HUES48 (cell line): ENCODE results near the gene ZNF672.

Experiments
- H3K27ac ChIP-seq: one replicate; pipeline ENCODE4 v1.7.0; 2013; ENCODE audit warnings: low read depth, low read length, inconsistent platforms
- H3K27me3 ChIP-seq: 2 replicates; pipeline ENCODE4 v1.6.1; 2013; ENCODE audit warnings: mild to moderate bottlenecking, low read length; ENCODE audit not compliant: control insufficient read depth, insufficient read depth
- H3K36me3 ChIP-seq: 2 replicates; pipeline ENCODE4 v1.6.1; 2013; ENCODE audit warnings: low read length; ENCODE audit not compliant: control insufficient read depth, insufficient read depth
- H3K4me1 ChIP-seq: 2 replicates; pipeline ENCODE4 v1.6.1; 2013; ENCODE audit warnings: mild to moderate bottlenecking, low read length; ENCODE audit not compliant: control insufficient read depth, insufficient read depth
- H3K4me3 ChIP-seq: 2 replicates; pipeline ENCODE4 v1.5.1; 2013; ENCODE audit warnings: mild to moderate bottlenecking, low read depth, low read length
- H3K9ac ChIP-seq: 2 replicates; pipeline ENCODE4 v1.6.1; 2013; ENCODE audit warnings: mild to moderate bottlenecking, low read depth, low read length, moderate library complexity
- H3K9me3 ChIP-seq: 2 replicates; pipeline ENCODE4 v1.6.1; 2013; ENCODE audit warnings: low read length; ENCODE audit not compliant: control insufficient read depth, insufficient read depth

ZNF672 gene

DNA sequence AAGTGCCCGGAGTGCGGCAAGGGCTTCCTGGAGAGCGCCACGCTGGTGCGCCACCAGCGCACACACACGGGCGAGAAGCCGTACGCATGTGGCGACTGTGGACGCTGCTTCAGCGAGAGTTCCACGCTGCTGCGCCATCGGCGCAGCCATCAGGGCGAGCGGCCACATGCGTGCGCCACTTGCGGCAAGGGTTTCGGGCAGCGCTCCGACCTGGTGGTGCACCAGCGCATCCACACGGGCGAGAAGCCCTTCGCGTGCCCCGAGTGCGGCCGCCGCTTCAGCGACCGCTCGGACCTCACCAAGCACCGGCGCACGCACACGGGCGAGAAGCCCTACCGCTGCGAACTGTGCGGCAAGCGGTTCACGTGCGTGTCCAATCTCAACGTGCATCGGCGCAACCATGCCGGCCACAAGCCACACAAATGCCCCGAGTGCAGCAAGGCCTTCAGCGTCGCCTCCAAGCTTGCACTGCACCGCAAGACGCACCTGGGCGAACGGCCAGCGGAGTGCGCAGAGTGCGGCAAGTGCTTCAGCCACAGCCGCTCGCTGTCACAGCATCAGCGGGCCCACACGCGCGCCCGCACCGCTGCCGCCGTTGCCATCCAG lies 10.0 kb downstream of the ZNF672 start:
- H3K27me3 ChIP-seq: no peaks in the 10 kb centered on the region
- H3K36me3 ChIP-seq: peaks cover 86% of the 10 kb centered on the region
- H3K4me1 ChIP-seq: no peaks in the 10 kb centered on the region
- H3K4me3 ChIP-seq: no peak overlapping the region
- H3K9ac ChIP-seq: no peak overlapping the region
- H3K27ac ChIP-seq: no peak overlapping the region
- H3K9me3 ChIP-seq: no peaks in the 10 kb centered on the region

DNA sequence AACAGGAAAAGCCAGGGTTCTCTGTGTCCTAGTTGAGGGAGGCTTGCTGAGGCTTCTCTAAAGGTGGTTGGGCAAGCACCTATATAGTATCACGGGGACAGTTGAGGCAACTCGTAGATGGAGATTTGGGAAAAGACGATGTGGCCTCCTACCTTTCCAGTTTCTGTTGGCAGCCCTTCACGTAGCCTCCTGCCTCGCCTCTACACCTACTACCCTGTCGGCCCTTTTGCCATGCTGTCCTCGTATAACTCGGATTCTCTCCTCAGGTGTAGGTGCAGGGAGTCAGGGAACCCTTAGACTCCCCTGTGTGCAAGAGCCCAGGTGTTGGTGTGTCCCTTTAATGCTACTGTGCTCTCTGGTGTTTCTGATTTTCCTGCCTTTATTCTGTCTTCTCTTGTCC lies 10.6 kb downstream of the ZNF672 start:
- Histone ChIP-seq H3K36me3 (peaks cover 90% of the 10 kb centered on the region), H3K9ac (no peak overlapping the region), H3K4me1 (no peaks in the 10 kb centered on the region), H3K27ac (no peak overlapping the region), H3K9me3 (no peaks in the 10 kb centered on the region), H3K4me3 (no peak overlapping the region), H3K27me3 (no peaks in the 10 kb centered on the region)

DNA sequence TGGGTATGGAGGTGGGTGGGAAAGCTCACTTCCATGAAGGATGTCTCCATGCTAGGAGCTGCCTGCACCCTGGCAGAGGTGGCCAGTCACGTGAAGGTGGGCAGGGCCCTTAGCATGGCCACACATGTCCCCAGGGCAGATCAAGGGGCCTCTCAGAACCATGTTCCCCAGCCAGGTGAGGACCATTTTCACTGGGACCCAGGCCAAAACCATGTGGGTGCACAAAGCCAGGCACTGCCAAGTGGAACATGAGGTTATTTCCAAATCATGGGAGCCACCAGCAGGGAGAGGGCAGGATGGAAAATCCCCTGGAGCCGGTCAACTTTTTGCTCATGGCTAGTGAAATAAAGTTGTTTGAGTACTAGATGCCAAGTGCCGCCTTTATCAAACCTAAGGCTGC lies 11.1 kb downstream of the ZNF672 start:
- no peaks in the 10 kb centered on the region for H3K9me3 ChIP-seq
- peaks cover 95% of the 10 kb centered on the region for H3K36me3 ChIP-seq
- H3K4me3 ChIP-seq: no peak overlapping the region
- no peaks in the 10 kb centered on the region for H3K4me1 ChIP-seq
- no peak overlapping the region for H3K9ac ChIP-seq
- no peak overlapping the region for H3K27ac ChIP-seq
- no peaks in the 10 kb centered on the region for H3K27me3 ChIP-seq

DNA sequence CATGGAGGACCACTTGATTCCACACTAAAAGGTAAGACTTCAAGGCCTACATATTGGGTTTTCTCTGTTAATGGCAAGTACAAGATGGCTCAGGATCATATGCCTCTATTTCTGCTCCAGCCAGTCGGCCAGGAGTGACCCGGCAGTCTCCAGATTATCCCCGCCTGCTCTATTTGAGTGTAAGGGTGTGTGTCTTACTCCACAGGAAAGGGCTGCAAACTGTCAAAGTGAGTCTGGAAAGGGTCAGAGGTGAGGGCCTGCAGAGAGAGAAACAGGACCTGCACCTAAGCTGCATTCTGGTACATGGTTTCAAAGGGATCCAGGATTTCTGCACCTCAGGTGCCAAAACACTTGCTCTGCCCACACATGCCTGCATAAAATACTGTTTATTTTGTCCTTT lies 11.6 kb downstream of the ZNF672 start:
- no peaks in the 10 kb centered on the region for H3K9me3 ChIP-seq
- no peak overlapping the region for H3K27ac ChIP-seq
- no peaks in the 10 kb centered on the region for H3K4me1 ChIP-seq
- H3K27me3 ChIP-seq: no peaks in the 10 kb centered on the region
- no peak overlapping the region for H3K4me3 ChIP-seq
- H3K9ac ChIP-seq: no peak overlapping the region
- peaks cover 96% of the 10 kb centered on the region for H3K36me3 ChIP-seq

DNA sequence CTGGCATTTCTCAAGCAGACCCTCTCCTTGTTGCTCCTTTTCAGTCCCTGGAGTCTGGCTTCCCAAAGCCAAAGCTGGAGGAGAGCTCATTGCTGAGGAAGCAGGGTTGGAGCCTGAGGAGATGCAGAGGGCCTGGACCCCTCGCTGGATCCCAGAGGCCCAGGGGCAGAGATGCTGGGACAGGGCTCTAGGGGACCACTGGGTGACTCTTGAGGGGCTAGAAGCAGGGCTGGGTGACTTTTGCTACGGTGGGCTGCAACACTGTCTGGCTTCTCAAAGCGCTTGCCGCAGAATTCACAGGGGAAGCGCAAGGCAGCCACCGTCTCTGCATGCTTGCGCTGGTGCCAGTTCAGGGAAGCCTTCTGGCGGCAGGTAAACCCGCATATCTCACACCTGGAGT lies 12.1 kb downstream of the ZNF672 start:
- H3K9me3 ChIP-seq: no peaks in the 10 kb centered on the region
- peaks cover 96% of the 10 kb centered on the region for H3K36me3 ChIP-seq
- H3K9ac ChIP-seq: no peak overlapping the region
- no peak overlapping the region for H3K27ac ChIP-seq
- no peaks in the 10 kb centered on the region for H3K4me1 ChIP-seq
- H3K4me3 ChIP-seq: no peak overlapping the region
- no peaks in the 10 kb centered on the region for H3K27me3 ChIP-seq

DNA sequence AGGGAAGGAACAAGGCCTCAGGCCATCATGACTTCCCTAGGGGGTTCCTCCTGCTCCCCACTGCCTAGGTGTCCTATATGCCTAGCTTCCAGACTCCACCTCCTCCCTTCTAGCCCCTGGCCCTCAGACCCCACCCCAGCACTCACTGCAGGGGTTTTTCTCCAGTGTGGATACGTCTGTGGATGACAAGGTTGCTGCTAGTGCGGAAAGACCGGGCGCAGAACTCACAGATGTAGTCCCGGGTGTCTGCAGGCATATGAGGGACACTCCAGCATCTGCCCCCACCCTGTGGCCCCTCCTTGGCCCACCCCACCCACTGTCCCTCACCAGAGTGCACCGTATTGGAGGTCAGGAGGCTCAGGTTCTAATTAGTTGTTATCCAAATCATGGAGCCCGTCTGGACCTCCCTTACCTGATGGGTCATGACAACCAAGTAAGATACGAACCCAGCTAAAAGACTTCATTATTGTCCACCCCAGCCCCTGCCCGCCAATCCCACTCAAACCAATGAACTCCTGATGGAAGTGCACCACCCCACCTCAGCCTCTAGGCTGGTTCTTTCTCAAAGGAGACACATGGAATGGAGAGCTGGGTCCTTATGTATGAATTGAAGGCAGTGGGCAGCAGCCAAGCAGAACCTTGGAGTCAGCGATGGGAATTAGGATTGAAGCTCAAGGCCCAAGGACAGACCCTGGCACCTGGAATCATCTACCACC lies 12.7 kb downstream of the ZNF672 start:
- Histone ChIP-seq H3K9ac (no peak overlapping the region), H3K4me1 (no peaks in the 10 kb centered on the region), H3K27ac (no peak overlapping the region), H3K4me3 (no peak overlapping the region), H3K36me3 (peaks cover 96% of the 10 kb centered on the region), H3K27me3 (no peaks in the 10 kb centered on the region), H3K9me3 (no peaks in the 10 kb centered on the region)

DNA sequence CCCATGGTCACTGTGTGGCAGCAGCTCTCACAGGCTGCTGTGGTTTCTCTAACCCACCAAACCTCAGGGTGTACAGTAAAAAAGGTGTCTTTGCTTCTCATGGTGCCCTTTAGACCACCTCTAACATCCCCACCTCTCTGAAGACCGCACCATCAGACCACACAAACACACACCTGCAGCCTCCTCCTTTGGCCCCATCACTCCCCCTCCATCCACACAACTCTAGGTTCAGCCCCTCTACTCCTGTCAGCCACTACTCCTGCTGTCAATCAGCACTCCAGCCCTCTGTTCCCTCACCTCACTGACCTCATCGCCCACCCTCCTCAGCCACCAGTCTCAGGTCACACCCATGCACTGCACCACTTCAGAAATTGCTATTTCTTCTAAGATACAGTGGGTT lies 13.4 kb downstream of the ZNF672 start:
- peaks cover 96% of the 10 kb centered on the region for H3K36me3 ChIP-seq
- no peak overlapping the region for H3K27ac ChIP-seq

DNA sequence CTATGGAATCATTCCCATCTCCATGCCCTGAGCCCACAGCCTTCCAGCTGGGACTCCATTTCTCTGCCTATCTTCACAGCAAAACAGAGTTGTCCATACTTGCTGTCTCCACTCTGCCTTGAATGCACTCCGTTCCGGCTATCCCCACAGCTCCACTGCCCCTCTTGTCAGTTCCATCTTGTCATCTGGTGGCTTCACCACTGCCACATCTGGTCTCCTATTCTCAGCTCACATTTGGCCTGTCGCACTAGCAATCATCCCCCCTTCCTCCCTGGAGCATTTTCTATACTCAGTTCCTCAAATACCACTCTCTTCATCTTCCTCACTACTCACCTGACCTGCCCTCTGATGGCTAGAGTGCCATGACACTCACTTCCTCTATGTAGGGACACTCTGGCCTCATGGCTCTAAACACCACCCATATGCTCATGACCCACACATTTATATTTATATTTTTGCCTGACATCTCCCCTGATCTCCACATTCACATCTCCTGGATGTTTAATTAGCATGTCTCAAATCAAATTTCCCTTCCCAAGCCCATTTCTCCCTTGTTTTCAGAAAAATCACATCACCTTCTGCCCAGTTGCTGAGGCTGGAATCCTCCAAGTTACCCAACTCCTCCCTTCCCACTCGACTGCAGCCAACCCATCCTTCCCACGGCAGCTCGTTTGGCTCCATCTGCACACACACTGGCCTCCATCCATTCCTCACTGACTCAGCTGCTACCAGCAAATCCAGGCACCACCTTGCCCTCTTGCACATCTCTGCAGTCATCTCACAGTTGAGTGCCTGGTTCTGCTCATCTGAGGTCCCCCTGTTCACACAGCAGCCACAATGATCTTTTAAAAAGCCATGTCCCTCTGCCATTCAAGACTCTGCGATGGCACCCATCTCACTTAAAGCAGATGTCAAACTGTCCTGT lies 14.7 kb downstream of the ZNF672 start:
- peaks cover 89% of the 10 kb centered on the region for H3K36me3 ChIP-seq
- H3K27me3 ChIP-seq: no peaks in the 10 kb centered on the region
- no peaks in the 10 kb centered on the region for H3K4me1 ChIP-seq
- no peak overlapping the region for H3K9ac ChIP-seq
- H3K27ac ChIP-seq: no peak overlapping the region
- no peak overlapping the region for H3K4me3 ChIP-seq
- H3K9me3 ChIP-seq: no peaks in the 10 kb centered on the region

More for the DNA sequence above, 13.4 kb downstream of the ZNF672 start:
- Histone ChIP-seq H3K9me3 (no peaks in the 10 kb centered on the region), H3K27me3 (no peaks in the 10 kb centered on the region), H3K4me3 (no peak overlapping the region), H3K9ac (no peak overlapping the region), H3K4me1 (no peaks in the 10 kb centered on the region)

DNA sequence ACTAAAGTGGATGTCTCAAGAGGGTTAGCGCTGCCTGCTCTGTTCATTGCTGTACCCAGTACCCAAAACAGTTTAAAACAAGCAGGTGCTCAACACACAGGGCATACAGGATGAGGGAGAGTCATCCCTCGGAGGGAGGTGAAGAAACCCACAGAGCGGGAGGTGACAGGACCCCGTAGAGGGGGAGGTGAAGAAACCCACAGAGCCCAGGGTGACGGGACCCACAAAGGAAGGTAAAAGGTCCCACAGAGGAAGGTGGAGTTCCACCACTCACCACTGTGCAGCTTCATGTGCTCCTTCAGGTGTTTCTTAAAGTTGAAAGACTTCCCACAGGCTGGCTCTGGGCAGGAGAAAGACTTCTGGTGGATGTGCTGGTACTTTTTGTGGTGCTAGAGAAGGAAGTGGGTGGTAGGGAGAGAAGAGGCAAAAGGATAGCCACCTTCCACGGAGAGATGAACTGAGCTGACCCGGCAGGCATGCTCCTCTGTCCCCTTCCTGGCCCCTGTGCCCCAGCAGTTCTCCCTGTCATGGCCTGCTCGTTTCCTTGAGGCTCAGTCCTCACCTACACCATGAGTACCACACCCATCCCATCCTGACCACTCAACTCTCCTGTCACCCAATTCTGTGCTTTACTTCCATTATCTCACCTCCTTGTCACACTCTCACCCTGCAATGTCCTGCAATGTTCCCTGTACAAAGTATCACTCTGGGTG lies 15.8 kb downstream of the ZNF672 start:
- Histone ChIP-seq H3K9ac (no peak overlapping the region), H3K27me3 (no peaks in the 10 kb centered on the region), H3K4me1 (no peaks in the 10 kb centered on the region), H3K4me3 (no peak overlapping the region), H3K36me3 (peaks cover 78% of the 10 kb centered on the region), H3K27ac (no peak overlapping the region), H3K9me3 (no peaks in the 10 kb centered on the region)

DNA sequence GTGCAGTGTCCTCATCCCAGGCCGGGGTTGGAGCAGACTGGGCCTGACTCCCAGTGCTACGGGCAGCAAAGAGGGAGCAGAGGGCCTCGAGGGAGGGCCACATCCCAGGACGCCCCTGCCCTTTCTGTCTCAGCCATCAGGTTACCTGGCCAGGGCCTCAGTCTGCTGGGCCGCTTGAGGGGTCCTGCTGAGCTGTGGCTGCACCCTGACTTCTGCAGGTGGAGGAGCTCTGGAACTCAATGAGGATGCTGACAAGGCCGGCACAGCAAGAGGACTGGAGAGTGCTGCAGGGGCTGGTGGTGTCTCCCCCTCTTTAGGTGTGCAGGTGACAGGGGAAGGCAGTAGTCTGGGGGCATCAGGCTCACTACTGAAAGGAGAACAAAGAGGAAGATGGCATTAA lies 17.6 kb downstream of the ZNF672 start:
- peaks cover 3% of the 10 kb centered on the region; the same call in 1 of the 2 replicates for H3K27me3 ChIP-seq
- no peak overlapping the region for H3K27ac ChIP-seq
- H3K4me1 ChIP-seq: peaks cover 4% of the 10 kb centered on the region; the same call in 1 of the 2 replicates
- H3K9me3 ChIP-seq: no peaks in the 10 kb centered on the region
- H3K36me3 ChIP-seq: peaks cover 60% of the 10 kb centered on the region
- H3K9ac ChIP-seq: no peak overlapping the region
- no peak overlapping the region for H3K4me3 ChIP-seq
